CMK (cell line): Measurements from ENCODE around the gene ZNF732.

Experiments used
- DNase-seq: peaks from one replicate; pipeline ENCODE4 v3.0.0-alpha.2; 2010; ENCODE audit warnings: low read depth

The ZNF732 gene

GRCh38 chr4:253936-254756 is 51.1 kb downstream of the ZNF732 start:
- DNase-seq, result no peak

GRCh38 chr4:252065-252601 is 53.1 kb downstream of the ZNF732 start:
- DNase-seq, result no peak

GRCh38 chr4:244471-244870 is 60.8 kb downstream of the ZNF732 start:
- peak; percentile 37 for DNase-seq

- no peak for DNase-seq
These were observed 61.8 kb downstream of the ZNF732 start for GRCh38 chr4:243426-243825.

- DNase-seq, result peak; percentile 43
These were observed 63.0 kb downstream of the ZNF732 start for GRCh38 chr4:242121-242848.

GRCh38 chr4:241411-241810 is 63.9 kb downstream of the ZNF732 start:
- DNase-seq, result peak; percentile 87

GRCh38 chr4:236028-236427 is 69.2 kb downstream of the ZNF732 start:
- no peak for DNase-seq

- no peak for DNase-seq
These were observed 71.1 kb downstream of the ZNF732 start for GRCh38 chr4:234178-234577.

- DNase-seq, result no peak
These were observed 81.3 kb downstream of the ZNF732 start for GRCh38 chr4:223913-224497.
